ENCODE measurements around the gene ZNF45.

The ZNF45 gene

GRCh38 chr19:43940719-43941118 lies 5.6 kb upstream of the ZNF45 start:
- no peak overlapping the region for H3K4me3 ChIP-seq (ENCODE audit: control insufficient read depth, low read depth, low read length)
- TF ChIP-seq CTCF (IDR thresholded peaks at IDR 0.05; ENCODE audit: control insufficient read depth, insufficient read depth, low read depth, low read length, missing control alignments) = no peak
- no peak for DNase-seq (ENCODE audit: low read depth)

- H3K4me3 ChIP-seq (ENCODE audit: control insufficient read depth, low read depth, low read length) = no peak overlapping the region
- no peak for DNase-seq (ENCODE audit: low read depth)
- TF ChIP-seq CTCF (IDR thresholded peaks at IDR 0.05; ENCODE audit: control insufficient read depth, insufficient read depth, low read depth, low read length, missing control alignments) = no peak
These were observed 4.6 kb upstream of the ZNF45 start for GRCh38 chr19:43939557-43940260.

GRCh38 chr19:43936188-43936587 lies 1.1 kb upstream of the ZNF45 start:
- no peak overlapping the region for H3K4me3 ChIP-seq (ENCODE audit: control insufficient read depth, low read depth, low read length)
- no peak for TF ChIP-seq CTCF (IDR thresholded peaks at IDR 0.05; ENCODE audit: control insufficient read depth, insufficient read depth, low read depth, low read length, missing control alignments)
- no peak for DNase-seq (ENCODE audit: low read depth)

- H3K4me3 ChIP-seq (ENCODE audit: control insufficient read depth, low read depth, low read length) = peak overlapping the region; percentile 78
- no peak for DNase-seq (ENCODE audit: low read depth)
- no peak for TF ChIP-seq CTCF (IDR thresholded peaks at IDR 0.05; ENCODE audit: control insufficient read depth, insufficient read depth, low read depth, low read length, missing control alignments)
These were observed 762 bp downstream of the ZNF45 start for GRCh38 chr19:43934055-43934984.

- TF ChIP-seq CTCF (IDR thresholded peaks at IDR 0.05; ENCODE audit: control insufficient read depth, insufficient read depth, low read depth, low read length, missing control alignments) = no peak
- H3K4me3 ChIP-seq (ENCODE audit: control insufficient read depth, low read depth, low read length) = no peak overlapping the region
These were observed 6.3 kb downstream of the ZNF45 start for GRCh38 chr19:43928820-43929219.

GRCh38 chr19:43923875-43924274 lies 11.2 kb downstream of the ZNF45 start:
- H3K4me3 ChIP-seq (ENCODE audit: control insufficient read depth, low read depth, low read length) = no peak overlapping the region
- no peak for TF ChIP-seq CTCF (IDR thresholded peaks at IDR 0.05; ENCODE audit: control insufficient read depth, insufficient read depth, low read depth, low read length, missing control alignments)
- no peak for DNase-seq (ENCODE audit: low read depth)

More at GRCh38 chr19:43928820-43929219, 6.3 kb downstream of the ZNF45 start:
- no peak for DNase-seq (ENCODE audit: low read depth)
